Measurements from ENCODE around the gene GRB14.
"Not testable (repeated sequence)": the region's sequence is repeated elsewhere in the genome, so short reads cannot be mapped to it uniquely, and the experiment has no call there.

Gene GRB14

DNA sequence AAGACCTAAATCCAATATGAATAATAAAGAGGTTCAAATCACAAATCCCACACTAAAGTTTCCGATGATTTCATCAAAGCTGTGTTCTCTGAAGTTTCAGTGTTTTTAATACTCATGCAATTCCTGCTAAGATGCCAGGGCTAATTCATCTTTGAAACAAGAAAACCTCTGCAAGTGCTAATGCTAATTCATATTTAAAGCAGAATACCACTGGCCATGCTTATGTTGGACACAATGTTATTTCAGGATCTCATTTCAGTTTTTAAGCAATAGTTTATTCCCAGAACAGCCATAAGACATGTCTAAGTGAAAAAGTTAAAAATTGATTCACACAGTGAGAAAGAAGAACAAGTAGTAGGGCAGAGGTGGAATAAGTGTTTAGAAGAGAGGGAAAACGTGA lies 62.8 kb downstream of the GRB14 start:
- DNase-seq (ENCODE audit: low read depth in 2 of 2) = no peak

DNA sequence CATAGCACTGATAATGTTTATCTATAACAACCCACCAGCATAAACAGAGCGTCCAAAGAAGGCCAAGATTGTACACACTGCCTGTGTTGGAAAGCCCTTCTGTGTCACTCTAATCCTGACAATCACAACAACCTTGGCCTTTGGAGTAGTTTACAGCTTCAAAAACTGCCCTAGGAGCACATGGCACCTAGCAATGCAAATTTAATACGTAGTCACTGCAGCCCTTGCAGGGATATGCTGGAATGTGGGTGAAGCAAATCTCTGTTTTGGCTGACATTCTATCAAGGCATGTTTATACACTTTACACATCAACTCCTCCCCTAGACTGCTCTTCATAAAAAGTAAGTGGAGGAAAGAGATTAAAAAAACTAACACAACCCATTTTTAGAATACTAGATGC lies 66.8 kb downstream of the GRB14 start:
- no peak for DNase-seq (ENCODE audit: low read depth in 2 of 2)

- no peak for DNase-seq (ENCODE audit: low read depth in 2 of 2)
Measured at GRCh38 chr2:164551519-164551918, 69.8 kb downstream of the GRB14 start.

GRCh38 chr2:164549705-164550104 lies 71.6 kb downstream of the GRB14 start:
- DNase-seq (ENCODE audit: low read depth in 2 of 2) = not testable (repeated sequence)

GRCh38 chr2:164545484-164545883 lies 75.8 kb downstream of the GRB14 start:
- DNase-seq (ENCODE audit: low read depth in 2 of 2) = no peak

- no peak for DNase-seq (ENCODE audit: low read depth in 2 of 2)
Measured at GRCh38 chr2:164542581-164543021, 78.7 kb downstream of the GRB14 start.

GRCh38 chr2:164538240-164538866 lies 82.9 kb downstream of the GRB14 start:
- DNase-seq (ENCODE audit: low read depth in 2 of 2) = no peak

GRCh38 chr2:164535280-164536025 lies 85.8 kb downstream of the GRB14 start:
- DNase-seq (ENCODE audit: low read depth in 2 of 2) = no peak

GRCh38 chr2:164530464-164530863 lies 90.8 kb downstream of the GRB14 start:
- no peak for DNase-seq (ENCODE audit: low read depth in 2 of 2)

DNA sequence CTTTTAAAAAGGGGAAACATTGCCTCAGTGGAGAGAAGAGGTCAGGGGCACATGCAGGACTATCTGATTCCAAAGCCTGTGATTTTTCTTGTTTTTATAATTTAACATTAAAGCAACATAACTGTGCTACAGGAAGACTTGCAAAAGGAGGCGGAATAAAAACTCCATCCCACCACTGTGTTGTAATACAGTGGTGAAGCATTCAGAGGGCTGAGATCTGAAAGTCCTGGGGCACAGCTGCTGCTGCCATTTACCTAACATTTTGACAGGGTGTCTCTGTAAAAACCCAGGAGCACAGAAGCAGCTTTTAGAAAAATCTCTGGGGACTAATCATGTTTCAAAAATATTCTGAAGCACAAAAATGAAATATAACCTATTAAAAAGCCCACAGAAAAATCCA lies 97.6 kb downstream of the GRB14 start:
- DNase-seq (ENCODE audit: low read depth in 2 of 2) = no peak

DNA sequence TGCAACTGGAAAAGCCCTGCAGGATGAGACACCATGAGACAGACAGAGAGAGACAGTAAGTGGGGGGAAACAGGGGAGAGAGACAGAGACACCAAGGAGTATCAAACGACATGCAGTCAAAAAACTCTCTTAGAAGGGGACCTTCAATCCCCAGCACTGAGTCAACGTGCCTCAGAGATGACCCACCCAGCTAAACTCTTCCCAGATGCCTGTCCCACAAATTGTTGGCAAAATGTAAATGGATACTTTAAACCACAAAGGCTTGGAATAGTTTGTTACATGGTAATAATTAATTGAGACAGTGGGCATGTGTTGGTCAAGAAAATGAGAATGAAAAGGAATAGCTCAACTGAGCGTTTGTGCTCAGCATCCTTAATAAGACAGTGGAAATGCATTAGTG lies 98.3 kb downstream of the GRB14 start:
- DNase-seq (ENCODE audit: low read depth in 2 of 2) = no peak

GRCh38 chr2:164522561-164522981 lies 98.7 kb downstream of the GRB14 start:
- no peak for DNase-seq (ENCODE audit: low read depth in 2 of 2)

GRCh38 chr2:164515734-164516133 lies 105.5 kb downstream of the GRB14 start:
- DNase-seq (ENCODE audit: low read depth in 2 of 2) = no peak

- no peak for DNase-seq (ENCODE audit: low read depth in 2 of 2)
Measured at GRCh38 chr2:164515030-164515429, 106.3 kb downstream of the GRB14 start.

DNA sequence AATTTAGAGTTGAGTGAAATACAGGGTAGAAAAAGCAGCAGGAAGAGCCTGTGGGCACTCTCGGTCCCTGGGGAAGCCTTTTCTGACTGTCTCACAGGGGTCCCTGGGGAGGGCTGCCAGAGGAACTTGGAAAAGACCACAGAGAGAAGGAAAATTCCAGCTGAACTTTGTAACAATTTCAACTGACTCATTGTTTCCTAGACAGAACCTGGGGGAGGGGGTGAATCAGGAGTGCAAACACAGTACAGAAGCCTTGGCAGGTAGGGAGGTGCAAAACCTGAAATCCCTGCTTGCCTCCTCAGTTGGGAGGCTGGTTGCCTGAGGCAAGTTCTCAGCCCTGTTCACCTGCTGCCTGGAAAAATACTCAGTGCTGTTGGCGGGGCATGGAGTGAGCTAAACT lies 106.8 kb downstream of the GRB14 start:
- DNase-seq (ENCODE audit: low read depth in 2 of 2) = no peak

- DNase-seq (ENCODE audit: low read depth in 2 of 2) = no peak
Measured at GRCh38 chr2:164512871-164513270, 108.4 kb downstream of the GRB14 start.

- no peak for DNase-seq (ENCODE audit: low read depth in 2 of 2)
Measured at GRCh38 chr2:164511738-164512137, 109.5 kb downstream of the GRB14 start.

DNA sequence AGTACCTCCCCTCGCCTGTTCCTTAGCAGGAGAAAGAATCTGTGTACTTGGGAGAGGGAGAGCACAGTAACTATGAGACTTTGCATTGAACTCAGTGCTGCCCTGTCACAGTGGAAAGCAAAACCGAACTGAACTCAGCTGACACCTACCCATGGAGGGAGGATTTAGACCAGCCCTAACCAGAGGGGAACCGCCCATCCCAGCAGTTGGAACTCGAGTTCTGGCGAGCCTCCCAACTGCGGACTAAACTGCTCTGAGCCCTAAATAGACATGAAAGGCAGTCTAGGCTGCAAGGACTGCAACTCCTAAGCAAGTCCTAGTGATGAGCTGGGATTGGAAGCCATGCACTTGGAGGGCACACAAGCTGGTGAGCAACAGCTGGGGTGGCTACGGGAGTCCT lies 110.4 kb downstream of the GRB14 start:
- no peak for DNase-seq (ENCODE audit: low read depth in 2 of 2)

GRCh38 chr2:164509137-164509877 lies 112.0 kb downstream of the GRB14 start:
- DNase-seq (ENCODE audit: low read depth in 2 of 2) = no peak

GRCh38 chr2:164504253-164504652 lies 117.0 kb downstream of the GRB14 start:
- DNase-seq (ENCODE audit: low read depth in 2 of 2) = no peak

DNA sequence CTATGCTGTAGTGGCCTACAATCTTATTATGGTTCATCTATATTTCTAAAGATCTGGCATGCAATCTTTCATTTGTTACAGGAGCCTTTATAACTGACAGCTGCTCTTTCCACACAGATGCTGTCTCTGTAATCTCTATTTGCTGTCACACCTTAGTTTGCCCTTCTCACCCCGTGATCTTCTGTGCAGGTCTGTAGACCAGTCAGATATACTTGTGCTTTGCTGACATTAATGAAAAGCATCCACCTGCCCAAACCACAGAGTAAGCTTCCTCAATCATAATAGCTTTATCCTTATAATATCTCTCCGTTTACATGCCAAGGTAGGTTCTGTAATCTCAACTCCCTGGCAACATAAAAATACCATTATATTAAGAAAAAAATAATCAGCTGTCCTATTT lies 122.4 kb downstream of the GRB14 start:
- no peak for DNase-seq (ENCODE audit: low read depth in 2 of 2)

DNA sequence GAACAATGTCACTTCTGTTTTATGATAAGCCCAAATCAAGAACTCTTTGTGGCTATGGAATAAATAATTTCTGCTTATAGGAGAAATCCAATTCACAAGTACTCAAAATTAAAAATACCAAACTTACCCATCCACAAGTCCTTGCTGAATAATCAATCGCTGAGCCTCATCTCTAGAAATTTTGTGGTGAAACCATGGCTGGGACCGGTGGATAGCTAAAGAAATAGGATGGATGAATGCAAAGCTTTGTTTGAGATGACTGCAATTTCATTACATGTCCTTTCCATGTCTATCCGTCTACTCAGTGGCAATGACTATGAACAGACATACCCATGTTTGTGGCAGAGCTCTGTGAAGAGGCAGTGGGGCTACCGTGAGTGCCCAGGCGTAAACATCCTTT lies 124.4 kb downstream of the GRB14 start:
- DNase-seq (ENCODE audit: low read depth in 2 of 2) = no peak

DNA sequence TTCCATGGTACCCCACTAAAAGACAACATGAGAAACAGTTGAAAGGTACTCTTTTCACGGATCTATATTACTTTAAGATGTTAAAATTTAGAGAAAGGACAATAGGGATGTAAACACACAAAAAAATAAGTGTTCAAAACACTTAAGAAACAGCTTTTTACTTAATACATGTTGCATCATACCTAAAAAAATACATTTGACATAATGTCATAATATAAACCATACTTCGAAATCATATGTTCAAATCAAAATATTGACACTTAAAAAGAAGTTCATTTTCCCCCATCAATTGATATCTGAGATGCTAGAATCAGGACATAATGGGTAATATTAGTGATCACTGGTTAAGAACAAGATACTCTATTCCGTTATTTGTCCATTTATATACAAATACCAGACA lies 124.9 kb downstream of the GRB14 start:
- DNase-seq (ENCODE audit: low read depth in 2 of 2) = no peak
